Stimulated activated naive B cell treated with anti-CD40 and anti-IgM and Interleukin-4, amounts not matched to agents 10 μg/mL and 1 μg/mL and 100 μg/mL, for 72 hours (primary cell): ENCODE data around the gene NRBF2.

Source experiments
- ATAC-seq, 2 donors: fragments of 150-1000 bp; cut with Tn5 transposase; replicated peaks; 2 replicates each; pipeline ENCODE4 v1.10.0; 2021; ENCODE audit warnings: moderate library complexity in 1 of 2
- DNase-seq: peaks from one replicate; pipeline ENCODE4 v3.0.0; 2021
- H3K27ac Mint-ChIP-seq: one replicate; pipeline ENCODE4 v1.8.0; 2022; ENCODE audit warnings: mild to moderate bottlenecking, mixed read lengths
- H3K27me3 Mint-ChIP-seq, 2 donors: one replicate each; pipeline ENCODE4 v1.8.0; 2022; ENCODE audit warnings: mixed read lengths in 2 of 2
- H3K36me3 Mint-ChIP-seq, 2 donors: one replicate each; pipeline ENCODE4 v1.8.0; 2022; ENCODE audit warnings: mixed read lengths in 2 of 2, mild to moderate bottlenecking in 1 of 2
- H3K4me1 Mint-ChIP-seq, 2 donors: one replicate each; pipeline ENCODE4 v1.8.0; 2022; ENCODE audit warnings: mixed read lengths in 2 of 2, mild to moderate bottlenecking in 1 of 2
- H3K4me3 Mint-ChIP-seq, 2 donors: one replicate each; pipeline ENCODE4 v1.8.0; 2022; ENCODE audit warnings: mild to moderate bottlenecking in 2 of 2, mixed read lengths in 2 of 2, moderate library complexity in 1 of 2
- H3K9me3 Mint-ChIP-seq, 2 donors: one replicate each; pipeline ENCODE4 v1.8.0; 2022; ENCODE audit warnings: mixed read lengths in 2 of 2, mild to moderate bottlenecking in 1 of 2

Gene NRBF2

GRCh38 chr10:63161592-63161991, 28.5 kb downstream of the NRBF2 start:
- Mint-ChIP-seq H3K9me3 (no peaks in the 10 kb centered on the region), H3K27ac (peak overlapping the region; percentile 14), H3K4me3 (no peak overlapping the region), H3K27me3 (no peaks in the 10 kb centered on the region), H3K4me1 (peaks cover 8 to 17% of the 10 kb centered on the region in 2 donors), H3K36me3 (peaks cover 11 to 15% of the 10 kb centered on the region in 2 donors)
- DNase-seq (no peak), ATAC-seq (no peak)

GRCh38 chr10:63164166-63164623, 31.1 kb downstream of the NRBF2 start:
- H3K9me3 Mint-ChIP-seq = no peaks in the 10 kb centered on the region
- no peak overlapping the region for H3K27ac Mint-ChIP-seq
- no peaks in the 10 kb centered on the region for H3K27me3 Mint-ChIP-seq
- no peak overlapping the region for H3K4me3 Mint-ChIP-seq
- ATAC-seq = no peak
- H3K36me3 Mint-ChIP-seq = peaks cover 10 to 16% of the 10 kb centered on the region in 2 donors
- H3K4me1 Mint-ChIP-seq = peaks cover 0 to 6% of the 10 kb centered on the region in 2 donors
- DNase-seq = no peak

- no peaks in the 10 kb centered on the region for H3K27me3 Mint-ChIP-seq
- H3K27ac Mint-ChIP-seq = no peak overlapping the region
- no peak for ATAC-seq
- DNase-seq = no peak
- H3K9me3 Mint-ChIP-seq = no peaks in the 10 kb centered on the region
- H3K36me3 Mint-ChIP-seq = peaks cover 14 to 22% of the 10 kb centered on the region in 2 donors
- H3K4me3 Mint-ChIP-seq = no peak overlapping the region
- peaks cover 3 to 6% of the 10 kb centered on the region in 2 donors for H3K4me1 Mint-ChIP-seq
Measured at GRCh38 chr10:63165249-63165648, 32.1 kb downstream of the NRBF2 start.

GRCh38 chr10:63166742-63167258, 33.7 kb downstream of the NRBF2 start:
- peaks cover 10 to 15% of the 10 kb centered on the region in 2 donors for H3K4me1 Mint-ChIP-seq
- no peak overlapping the region for H3K4me3 Mint-ChIP-seq
- H3K27me3 Mint-ChIP-seq = no peaks in the 10 kb centered on the region
- ATAC-seq = peak; percentile 70 to 77
- peaks cover 21 to 31% of the 10 kb centered on the region in 2 donors for H3K36me3 Mint-ChIP-seq
- DNase-seq = peak; percentile 17
- no peak overlapping the region for H3K27ac Mint-ChIP-seq
- no peaks in the 10 kb centered on the region for H3K9me3 Mint-ChIP-seq

- Mint-ChIP-seq H3K36me3 (peaks cover 33 to 36% of the 10 kb centered on the region in 2 donors), H3K9me3 (no peaks in the 10 kb centered on the region), H3K27ac (no peak overlapping the region), H3K4me3 (no peak overlapping the region), H3K4me1 (peaks cover 23 to 34% of the 10 kb centered on the region in 2 donors), H3K27me3 (no peaks in the 10 kb centered on the region)
- ATAC-seq = no peak
- no peak for DNase-seq
Measured at GRCh38 chr10:63168821-63169462, 35.8 kb downstream of the NRBF2 start.

GRCh38 chr10:63169624-63170023, 36.5 kb downstream of the NRBF2 start:
- Mint-ChIP-seq H3K4me1 (peaks cover 28 to 41% of the 10 kb centered on the region in 2 donors), H3K27me3 (no peaks in the 10 kb centered on the region), H3K27ac (no peak overlapping the region), H3K9me3 (no peaks in the 10 kb centered on the region), H3K4me3 (no peak overlapping the region), H3K36me3 (peaks cover 35 to 43% of the 10 kb centered on the region in 2 donors)
- DNase-seq = no peak
- ATAC-seq = no peak

- ATAC-seq (no peak), DNase-seq (no peak)
- H3K4me3 Mint-ChIP-seq = no peak overlapping the region
- H3K9me3 Mint-ChIP-seq = no peaks in the 10 kb centered on the region
- H3K27me3 Mint-ChIP-seq = no peaks in the 10 kb centered on the region
- peak overlapping the region; percentile 37 for H3K27ac Mint-ChIP-seq
- H3K36me3 Mint-ChIP-seq = peaks cover 34 to 42% of the 10 kb centered on the region in 2 donors
- H3K4me1 Mint-ChIP-seq = peaks cover 29 to 44% of the 10 kb centered on the region in 2 donors
Measured at GRCh38 chr10:63171255-63171855, 38.2 kb downstream of the NRBF2 start.

- Mint-ChIP-seq H3K9me3 (no peaks in the 10 kb centered on the region), H3K4me1 (peaks cover 29 to 49% of the 10 kb centered on the region in 2 donors), H3K27ac (peak overlapping the region; percentile 37), H3K4me3 (no peak overlapping the region), H3K36me3 (peaks cover 34 to 45% of the 10 kb centered on the region in 2 donors), H3K27me3 (no peaks in the 10 kb centered on the region)
- DNase-seq = no peak
- ATAC-seq = no peak
Measured at GRCh38 chr10:63171926-63172325, 38.8 kb downstream of the NRBF2 start.

- peak; percentile 99 for ATAC-seq
- DNase-seq = no peak
- Mint-ChIP-seq H3K27ac (peak overlapping the region; percentile 88), H3K27me3 (no peaks in the 10 kb centered on the region), H3K4me3 (peak overlapping the region; percentile 51 to 68), H3K4me1 (peaks cover 35 to 61% of the 10 kb centered on the region in 2 donors), H3K36me3 (peaks cover 42 to 53% of the 10 kb centered on the region in 2 donors), H3K9me3 (no peaks in the 10 kb centered on the region)
Measured at GRCh38 chr10:63173468-63174232, 40.5 kb downstream of the NRBF2 start.

- peaks cover 27 to 55% of the 10 kb centered on the region in 2 donors for H3K4me1 Mint-ChIP-seq
- ATAC-seq (no peak), DNase-seq (no peak)
- H3K9me3 Mint-ChIP-seq = no peaks in the 10 kb centered on the region
- no peak overlapping the region for H3K27ac Mint-ChIP-seq
- no peak overlapping the region for H3K4me3 Mint-ChIP-seq
- H3K36me3 Mint-ChIP-seq = peaks cover 45 to 53% of the 10 kb centered on the region in 2 donors
- H3K27me3 Mint-ChIP-seq = no peaks in the 10 kb centered on the region
Measured at GRCh38 chr10:63175534-63175933, 42.4 kb downstream of the NRBF2 start.

GRCh38 chr10:63192826-63193225, 59.7 kb downstream of the NRBF2 start:
- Mint-ChIP-seq H3K27me3 (no peaks in the 10 kb centered on the region), H3K36me3 (peaks cover 26 to 44% of the 10 kb centered on the region in 2 donors), H3K27ac (no peak overlapping the region), H3K9me3 (no peaks in the 10 kb centered on the region), H3K4me3 (no peak overlapping the region), H3K4me1 (no peaks in the 10 kb centered on the region)
- DNase-seq = no peak
- no peak for ATAC-seq

- ATAC-seq = no peak
- H3K36me3 Mint-ChIP-seq = peaks cover 30 to 41% of the 10 kb centered on the region in 2 donors
- H3K4me1 Mint-ChIP-seq = peaks cover 5% of the 10 kb centered on the region in 2 donors
- no peaks in the 10 kb centered on the region for H3K9me3 Mint-ChIP-seq
- H3K4me3 Mint-ChIP-seq = no peak overlapping the region
- no peaks in the 10 kb centered on the region for H3K27me3 Mint-ChIP-seq
- H3K27ac Mint-ChIP-seq = peak overlapping the region; percentile 32
- no peak for DNase-seq
Measured at GRCh38 chr10:63197344-63198092, 64.4 kb downstream of the NRBF2 start.

- Mint-ChIP-seq H3K9me3 (no peaks in the 10 kb centered on the region), H3K27ac (peak overlapping the region; percentile 33), H3K36me3 (peaks cover 21 to 34% of the 10 kb centered on the region in 2 donors), H3K27me3 (no peaks in the 10 kb centered on the region), H3K4me3 (no peak overlapping the region), H3K4me1 (peaks cover 9 to 13% of the 10 kb centered on the region in 2 donors)
- DNase-seq (no peak), ATAC-seq (no peak)
Measured at GRCh38 chr10:63199716-63200115, 66.6 kb downstream of the NRBF2 start.

GRCh38 chr10:63200431-63200830, 67.3 kb downstream of the NRBF2 start:
- H3K4me1 Mint-ChIP-seq = peaks cover 14 to 20% of the 10 kb centered on the region in 2 donors
- H3K36me3 Mint-ChIP-seq = peaks cover 26 to 40% of the 10 kb centered on the region in 2 donors

More at GRCh38 chr10:63200431-63200830, 67.3 kb downstream of the NRBF2 start:
- H3K9me3 Mint-ChIP-seq = no peaks in the 10 kb centered on the region
- ATAC-seq (no peak), DNase-seq (no peak)
- H3K27ac Mint-ChIP-seq = no peak overlapping the region
- H3K27me3 Mint-ChIP-seq = no peaks in the 10 kb centered on the region
- no peak overlapping the region for H3K4me3 Mint-ChIP-seq
